ENCODE measurements around the gene RPP30.

Gene RPP30

DNA sequence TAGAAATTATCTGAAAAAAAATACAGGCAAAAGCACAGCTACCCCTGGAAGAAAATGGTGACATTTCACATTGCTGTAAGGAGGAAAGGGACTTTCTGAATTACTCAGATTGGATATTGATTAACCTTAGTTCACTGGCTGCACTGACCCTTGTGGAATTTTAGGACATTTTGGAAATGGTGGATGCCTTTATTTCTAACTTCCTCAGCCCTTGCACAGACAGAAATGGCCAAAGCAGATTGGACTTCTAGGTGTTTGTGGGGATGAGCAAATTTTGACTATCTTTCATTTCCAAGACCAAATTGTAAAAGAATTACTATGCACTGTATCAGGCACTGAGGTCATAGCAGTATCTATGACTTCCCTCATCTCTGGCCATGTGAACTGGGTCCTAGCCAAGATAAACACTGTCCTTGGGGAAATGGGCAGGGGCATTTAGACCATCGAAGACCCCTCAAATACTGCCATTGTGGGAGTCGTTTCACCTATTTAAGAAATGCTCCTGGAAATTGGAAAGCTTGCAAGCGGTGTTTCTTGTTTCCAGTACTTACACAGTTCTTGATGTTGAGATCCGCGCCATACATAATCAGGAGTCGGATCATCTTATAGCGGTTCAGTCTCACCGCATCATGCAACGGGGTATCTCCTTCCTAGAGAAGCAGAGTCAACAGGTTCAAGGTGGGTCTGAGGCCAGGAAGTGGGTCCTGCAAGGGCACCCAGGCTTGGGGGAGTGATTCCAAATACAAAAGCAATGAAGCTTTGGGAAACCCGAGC is 43.4 kb downstream of the RPP30 start:
- TF ChIP-seq, protein P1, sequence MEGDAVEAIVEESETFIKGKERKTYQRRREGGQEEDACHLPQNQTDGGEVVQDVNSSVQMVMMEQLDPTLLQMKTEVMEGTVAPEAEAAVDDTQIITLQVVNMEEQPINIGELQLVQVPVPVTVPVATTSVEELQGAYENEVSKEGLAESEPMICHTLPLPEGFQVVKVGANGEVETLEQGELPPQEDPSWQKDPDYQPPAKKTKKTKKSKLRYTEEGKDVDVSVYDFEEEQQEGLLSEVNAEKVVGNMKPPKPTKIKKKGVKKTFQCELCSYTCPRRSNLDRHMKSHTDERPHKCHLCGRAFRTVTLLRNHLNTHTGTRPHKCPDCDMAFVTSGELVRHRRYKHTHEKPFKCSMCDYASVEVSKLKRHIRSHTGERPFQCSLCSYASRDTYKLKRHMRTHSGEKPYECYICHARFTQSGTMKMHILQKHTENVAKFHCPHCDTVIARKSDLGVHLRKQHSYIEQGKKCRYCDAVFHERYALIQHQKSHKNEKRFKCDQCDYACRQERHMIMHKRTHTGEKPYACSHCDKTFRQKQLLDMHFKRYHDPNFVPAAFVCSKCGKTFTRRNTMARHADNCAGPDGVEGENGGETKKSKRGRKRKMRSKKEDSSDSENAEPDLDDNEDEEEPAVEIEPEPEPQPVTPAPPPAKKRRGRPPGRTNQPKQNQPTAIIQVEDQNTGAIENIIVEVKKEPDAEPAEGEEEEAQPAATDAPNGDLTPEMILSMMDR (conservative IDR thresholded peaks at IDR 0.05; ENCODE audit: control insufficient read depth, insufficient read depth, low read depth, low read length) = no peak
- DNase-seq (ENCODE audit: low read depth) = no peak
- H3K4me3 ChIP-seq (ENCODE audit: control insufficient read depth, low read depth, low read length) = no peak overlapping the region

DNA sequence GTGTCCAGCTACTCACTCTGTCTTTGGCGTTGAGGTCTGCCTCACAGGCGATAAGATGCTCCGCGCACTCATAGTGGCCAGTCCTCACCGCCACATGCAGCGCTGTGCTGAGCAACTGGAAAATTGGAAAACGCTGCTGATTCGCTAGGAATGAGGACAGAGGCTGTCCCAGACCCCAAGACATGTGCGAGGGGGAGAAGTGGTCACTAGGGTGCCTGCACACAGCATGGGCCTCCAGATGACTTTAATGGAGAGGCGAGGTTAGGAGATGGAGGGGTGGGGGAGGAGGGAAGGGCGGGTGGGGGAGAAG is 43.9 kb downstream of the RPP30 start:
- H3K4me3 ChIP-seq (ENCODE audit: control insufficient read depth, low read depth, low read length) = no peak overlapping the region
- DNase-seq (ENCODE audit: low read depth) = no peak
- TF ChIP-seq, protein P1 (conservative IDR thresholded peaks at IDR 0.05; ENCODE audit: control insufficient read depth, insufficient read depth, low read depth, low read length) = no peak

DNA sequence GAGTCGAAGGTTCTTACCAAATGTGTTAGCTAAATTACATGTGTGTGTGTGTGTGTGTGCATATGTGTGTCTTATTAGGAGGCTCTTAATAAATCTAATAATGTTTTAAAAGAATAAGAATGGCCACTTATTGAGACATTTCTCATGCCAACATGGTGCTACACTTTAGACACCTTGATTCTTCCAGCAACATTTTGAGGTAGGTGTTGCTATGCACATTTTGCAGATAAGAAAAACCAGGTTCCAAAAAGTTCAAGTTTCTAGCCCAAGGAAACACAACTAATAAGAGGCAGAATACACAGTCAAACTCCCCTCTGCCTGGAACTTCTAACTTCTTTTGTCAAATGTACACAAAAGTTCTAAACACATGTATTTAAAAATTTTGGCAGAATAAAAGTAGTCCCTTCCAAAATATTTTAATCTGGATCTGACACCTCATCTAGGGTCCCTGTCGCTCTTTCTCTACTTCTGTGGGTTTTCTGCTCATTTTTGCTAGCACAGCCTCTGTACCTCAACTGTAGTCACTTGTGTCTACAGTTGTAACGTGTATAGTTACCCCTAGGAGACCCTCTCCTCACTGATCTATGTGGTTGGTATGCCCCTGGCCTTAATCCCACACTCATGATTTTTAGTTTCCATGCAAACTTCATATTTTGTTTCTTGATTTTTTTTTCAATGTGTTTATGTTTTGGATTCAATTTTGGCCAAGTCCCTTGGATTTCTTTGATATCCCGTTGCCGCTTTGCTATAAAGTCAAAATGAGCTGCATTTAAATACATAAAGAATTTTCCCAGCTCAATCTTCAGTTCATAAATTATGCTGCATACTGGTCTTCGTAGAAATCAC is 44.8 kb downstream of the RPP30 start:
- H3K4me3 ChIP-seq (ENCODE audit: control insufficient read depth, low read depth, low read length) = no peak overlapping the region
- no peak for DNase-seq (ENCODE audit: low read depth)
- TF ChIP-seq, protein P1 (conservative IDR thresholded peaks at IDR 0.05; ENCODE audit: control insufficient read depth, insufficient read depth, low read depth, low read length) = no peak

DNA sequence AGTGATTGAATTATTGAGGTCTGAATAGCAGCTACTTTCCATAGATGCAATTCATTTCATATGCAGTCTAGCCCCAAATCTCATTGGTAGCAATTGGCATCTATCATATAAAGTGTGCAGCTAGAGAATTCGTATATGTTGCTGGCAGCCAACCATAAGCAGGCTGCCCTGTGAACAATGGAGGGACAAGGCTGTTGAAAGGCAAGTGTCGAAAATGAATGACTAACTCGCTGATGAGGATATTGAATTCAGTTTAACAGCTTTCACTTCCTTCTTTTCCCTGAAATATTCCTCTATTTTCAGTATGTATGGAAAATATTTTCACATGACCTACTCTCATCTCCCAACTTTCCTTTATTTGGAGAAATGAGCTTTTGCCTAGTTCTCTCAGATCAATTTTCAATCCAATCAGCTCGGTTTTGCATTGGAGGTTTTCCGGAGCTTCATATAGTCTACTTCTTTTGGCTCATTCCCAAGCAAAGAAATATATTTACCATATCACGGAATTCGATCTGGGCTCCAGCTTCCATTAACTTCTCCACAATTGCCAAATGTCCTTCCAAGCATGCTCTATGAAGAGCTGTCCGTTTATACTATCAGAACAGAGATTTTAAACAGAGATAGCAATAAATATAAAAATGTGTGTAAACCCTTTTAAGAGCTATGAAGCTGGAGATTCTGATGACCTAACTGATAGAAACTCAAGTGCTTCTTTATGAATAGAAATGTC is 45.6 kb downstream of the RPP30 start:
- H3K4me3 ChIP-seq (ENCODE audit: control insufficient read depth, low read depth, low read length) = no peak overlapping the region

DNA sequence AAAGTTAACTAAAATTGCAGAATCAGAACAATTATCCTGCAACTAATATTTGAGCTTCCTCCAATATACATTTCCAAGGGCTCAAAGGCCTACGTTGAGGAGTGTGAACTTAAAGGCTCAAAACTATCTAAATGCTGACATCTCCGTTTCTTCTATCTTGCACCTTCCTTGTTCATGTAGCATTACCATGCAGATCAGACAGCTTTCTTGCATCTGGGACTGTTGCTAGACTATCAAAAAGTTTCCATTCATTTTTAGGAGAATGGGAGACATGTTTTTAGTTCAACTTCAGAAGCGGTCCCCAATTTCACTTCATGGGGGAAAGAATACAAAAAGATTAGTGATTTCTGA is 46.2 kb downstream of the RPP30 start:
- DNase-seq (ENCODE audit: low read depth) = no peak
- H3K4me3 ChIP-seq (ENCODE audit: control insufficient read depth, low read depth, low read length) = no peak overlapping the region
- TF ChIP-seq, protein P1 (conservative IDR thresholded peaks at IDR 0.05; ENCODE audit: control insufficient read depth, insufficient read depth, low read depth, low read length) = no peak

More for the DNA sequence above, 45.6 kb downstream of the RPP30 start:
- DNase-seq (ENCODE audit: low read depth) = no peak
- TF ChIP-seq, protein P1 (conservative IDR thresholded peaks at IDR 0.05; ENCODE audit: control insufficient read depth, insufficient read depth, low read depth, low read length) = no peak

DNA sequence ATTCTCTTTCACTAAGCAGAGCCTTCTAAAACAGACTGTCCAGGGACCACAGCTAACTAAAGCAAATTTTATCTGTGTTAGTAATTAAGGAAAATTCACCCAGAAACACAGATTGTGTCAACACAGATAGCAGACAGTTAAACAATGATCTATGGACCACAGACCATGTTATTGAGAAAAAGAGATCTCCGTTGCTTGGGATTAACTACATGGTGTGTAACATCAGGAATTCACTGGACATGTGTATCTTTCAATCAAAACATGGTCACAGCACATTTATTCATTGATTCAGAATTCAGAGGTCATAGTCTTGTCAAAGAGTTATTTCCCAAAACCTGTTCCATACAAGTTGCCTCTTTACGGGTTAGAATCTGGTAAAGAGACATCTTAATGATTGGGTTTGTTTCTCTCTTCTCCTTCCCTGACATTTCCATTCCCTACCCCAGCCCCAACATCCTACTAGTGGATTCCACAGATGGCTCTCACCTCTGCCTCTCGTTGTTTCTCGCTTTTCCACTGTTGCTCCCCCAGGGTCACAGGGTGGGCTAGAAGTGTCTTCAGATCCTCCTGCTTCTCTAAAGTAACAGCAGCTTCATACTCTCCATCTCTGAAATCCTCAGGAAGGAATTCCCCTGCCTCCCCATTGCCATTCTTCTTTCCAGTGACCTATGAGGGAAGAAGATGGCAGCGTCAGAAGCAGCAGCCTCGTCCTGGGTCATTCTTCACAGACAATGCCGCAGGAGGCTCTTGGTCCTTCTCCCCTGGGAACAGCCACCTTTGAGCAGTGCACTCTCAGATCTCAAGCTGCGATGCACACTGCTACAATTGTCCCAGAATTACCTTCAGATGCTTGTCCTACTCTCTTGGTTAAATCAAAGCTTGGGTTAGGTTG is 48.2 kb downstream of the RPP30 start:
- no peak overlapping the region for H3K4me3 ChIP-seq (ENCODE audit: control insufficient read depth, low read depth, low read length)
- DNase-seq (ENCODE audit: low read depth) = no peak
- TF ChIP-seq, protein P1 (conservative IDR thresholded peaks at IDR 0.05; ENCODE audit: control insufficient read depth, insufficient read depth, low read depth, low read length) = no peak

Measured in fibroblast of mammary gland (primary cell).